Smooth muscle cell (in vitro differentiated cells): ENCODE measurements around the gene DAAM1. TPM values are rescaled to one million over a fixed set of nuclear protein-coding genes. Genes with fewer than 3 reads are reported as not detected.
A peak's percentile ranks its signal among the peaks of the same experiment; 100 is the strongest.

Source experiments
- DNase-seq: peaks from one replicate; lab custom pipeline; 2025; ENCODE audit not compliant: unreplicated experiment; lab: John Stamatoyannopoulos, UW
- H2AFZ ChIP-seq: fragments of 200-600 bp; sonication (generic); 2 replicates; pipeline ENCODE4 v1.6.0; 2016; ENCODE audit warnings: antibody characterized with exemption, low read depth, mild to moderate bottlenecking
- H3F3A ChIP-seq: fragments of 200-600 bp; sonication (generic); 2 replicates; pipeline ENCODE4 v1.6.0; 2017; ENCODE audit warnings: antibody characterized with exemption, low read depth
- H3K27ac ChIP-seq: fragments of 200-600 bp; sonication (generic); 2 replicates; pipeline ENCODE4 v1.5.1; 2016; ENCODE audit warnings: low read depth, mild to moderate bottlenecking
- H3K27me3 ChIP-seq: fragments of 200-600 bp; sonication (generic); 2 replicates; pipeline ENCODE4 v1.6.1; 2016; ENCODE audit warnings: low read depth, mild to moderate bottlenecking
- H3K36me3 ChIP-seq: fragments of 200-600 bp; sonication (generic); 2 replicates; pipeline ENCODE4 v1.5.1; 2016; ENCODE audit warnings: low read depth
- H3K4me1 ChIP-seq: fragments of 200-600 bp; sonication (generic); 2 replicates; pipeline ENCODE4 v1.5.1; 2016; ENCODE audit warnings: low read depth
- H3K4me2 ChIP-seq: fragments of 200-600 bp; sonication (generic); 2 replicates; pipeline ENCODE4 v1.6.0; 2016; ENCODE audit warnings: mild to moderate bottlenecking
- H3K4me3 ChIP-seq: fragments of 200-600 bp; sonication (generic); 2 replicates; pipeline ENCODE4 v1.5.1; 2016; ENCODE audit warnings: mild to moderate bottlenecking
- H3K79me2 ChIP-seq: fragments of 200-600 bp; sonication (generic); 2 replicates; pipeline ENCODE4 v1.6.0; 2016; ENCODE audit warnings: low read depth, mild to moderate bottlenecking
- H3K9ac ChIP-seq: fragments of 200-600 bp; sonication (generic); 2 replicates; pipeline ENCODE4 v1.6.0; 2016; ENCODE audit warnings: low read depth
- H3K9me3 ChIP-seq: fragments of 200-600 bp; sonication (generic); replicated peaks from 2 replicates; pipeline ENCODE4 v1.5.1; 2016; ENCODE audit warnings: low read depth
- H4K20me1 ChIP-seq: fragments of 200-600 bp; sonication (generic); 2 replicates; pipeline ENCODE4 v1.6.0; 2016; ENCODE audit warnings: low read depth
- CTCF ChIP-seq: fragments of 200-600 bp; sonication (generic); IDR thresholded peaks from 2 replicates; pipeline ENCODE4 v1.5.1; 2017; ENCODE audit warnings: borderline replicate concordance, mild to moderate bottlenecking, antibody characterized with exemption; ENCODE audit not compliant: insufficient read depth, poor library complexity, severe bottlenecking
- WGBS: methylation state at CpG from one replicate; pipeline ENCODE4 v1.1.7; 2016; ENCODE audit warnings: low lambda C conversion rate; 5-methylcytosine and 5-hydroxymethylcytosine counted together
- polyA plus RNA-seq: library from polyadenylated mRNA; unstranded; fragments of >200 nt; fragmentation: Nextera tagmentation; extraction: Ambion mirVana; gene quantifications from 2 replicates; pipeline ENCODE4 v1.2.1, GENCODE V29; 2016
- total RNA-seq: library from RNA; depleted of rRNA; stranded (reverse); fragments of >200 nt; gene quantifications from 2 replicates; pipeline ENCODE4 v1.2.3, GENCODE V29; 2014

DAAM1 gene
- total and polyA plus RNA-seq, 2 experiments from 2014 or later: 10.9 to 46.4 TPM

DNA sequence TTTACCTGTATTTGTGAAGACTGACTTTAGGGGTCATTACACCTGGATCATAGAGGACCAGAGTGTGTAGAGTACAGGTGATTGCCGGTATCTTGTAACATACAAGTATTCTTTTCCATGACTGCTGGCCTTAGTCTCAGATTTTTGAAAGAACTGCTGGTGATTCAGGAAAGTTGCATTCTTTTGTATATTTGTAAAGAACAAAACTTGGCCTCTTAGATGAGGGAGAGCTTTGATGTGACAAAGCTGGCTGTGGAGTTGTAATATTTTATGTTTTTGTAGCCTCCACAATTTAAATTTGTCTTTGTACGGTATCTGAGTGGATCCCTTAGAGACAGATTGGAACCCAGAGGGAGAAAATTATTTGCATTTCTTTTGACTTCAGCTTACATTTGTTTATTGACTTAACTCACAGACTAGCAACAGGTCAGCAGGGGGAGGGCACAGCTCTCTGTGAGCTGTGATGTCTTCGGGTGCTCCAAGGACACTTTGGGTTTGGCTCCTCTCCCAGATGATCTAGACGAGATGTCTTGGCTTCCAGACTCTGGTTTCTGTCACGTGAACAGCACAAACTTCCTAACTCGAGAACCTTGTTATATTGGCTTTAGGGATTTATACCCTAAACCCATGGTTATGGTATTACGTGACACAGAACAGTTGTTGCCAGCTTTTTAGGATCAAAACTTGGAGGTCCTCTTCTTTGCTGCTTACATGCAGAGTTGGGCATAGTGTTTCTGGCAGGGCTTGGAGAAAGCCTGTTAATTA, 65.9 kb downstream of the DAAM1 start:
- H3K4me2 ChIP-seq: peak overlapping the region; percentile 73
- no peaks in the 10 kb centered on the region for H3K27me3 ChIP-seq
- no peak for DNase-seq
- H3F3A ChIP-seq: peaks cover 16% of the 10 kb centered on the region
- H3K4me3 ChIP-seq: no peak overlapping the region
- peak overlapping the region; percentile 64 for H3K27ac ChIP-seq
- WGBS: 19% methylated on average over 7 of the region's 7 CpGs
- TF ChIP-seq CTCF: no peak
- no peaks in the 10 kb centered on the region for H3K9me3 ChIP-seq
- peaks cover 68% of the 10 kb centered on the region for H4K20me1 ChIP-seq
- peaks cover 52% of the 10 kb centered on the region for H3K79me2 ChIP-seq
- no peaks in the 10 kb centered on the region for H3K36me3 ChIP-seq
- no peak overlapping the region for H2AFZ ChIP-seq
- peaks cover 36% of the 10 kb centered on the region for H3K4me1 ChIP-seq
- H3K9ac ChIP-seq: peak overlapping the region; percentile 6

DNA sequence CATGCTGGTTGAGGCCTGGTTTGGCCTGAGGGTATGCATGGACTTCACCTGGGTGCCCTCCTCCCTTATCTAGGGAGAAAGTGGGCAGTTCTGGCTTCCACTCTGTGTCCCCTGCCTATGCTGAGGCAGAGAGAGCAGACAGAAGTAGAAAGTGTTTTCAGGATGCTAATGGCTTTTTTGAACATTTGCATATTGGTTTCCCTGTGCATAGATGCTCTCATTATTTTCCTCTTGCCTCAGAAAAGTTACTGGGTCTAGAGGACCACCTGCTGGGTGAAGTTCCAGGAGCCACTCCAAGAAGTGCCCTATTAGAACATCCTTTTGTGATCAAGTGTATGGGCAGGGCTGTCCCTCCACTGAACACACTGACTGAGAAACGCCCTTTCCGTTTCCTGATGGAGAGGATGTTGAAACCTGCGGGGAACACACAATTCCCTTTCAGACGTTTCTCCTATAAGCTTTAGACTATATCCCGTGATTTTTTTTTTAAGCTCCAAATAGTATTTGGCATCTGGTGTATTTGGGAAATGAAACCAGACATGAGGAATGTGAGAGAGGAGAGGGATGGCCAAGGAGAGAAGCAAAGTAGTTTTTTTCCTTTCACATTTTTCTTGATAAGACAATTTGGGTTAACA, 66.6 kb downstream of the DAAM1 start:
- Histone ChIP-seq H4K20me1 (peaks cover 68% of the 10 kb centered on the region), H3K4me3 (no peak overlapping the region), H3K36me3 (no peaks in the 10 kb centered on the region), H3K79me2 (peaks cover 48% of the 10 kb centered on the region), H3K9ac (peak overlapping the region; percentile 6), H3K27ac (peak overlapping the region; percentile 64), H3F3A (peaks cover 16% of the 10 kb centered on the region), H3K4me1 (peaks cover 36% of the 10 kb centered on the region), H2AFZ (no peak overlapping the region), H3K27me3 (no peaks in the 10 kb centered on the region), H3K4me2 (peak overlapping the region; percentile 73), H3K9me3 (no peaks in the 10 kb centered on the region)
- DNase-seq: no peak
- WGBS: 72% methylated on average over 5 of the region's 5 CpGs
- no peak for TF ChIP-seq CTCF

- H3K4me1 ChIP-seq: peaks cover 34% of the 10 kb centered on the region
- no peaks in the 10 kb centered on the region for H3K36me3 ChIP-seq
- no peaks in the 10 kb centered on the region for H3K9me3 ChIP-seq
- peaks cover 48% of the 10 kb centered on the region for H3K79me2 ChIP-seq
- H2AFZ ChIP-seq: no peak overlapping the region
- H4K20me1 ChIP-seq: peaks cover 55% of the 10 kb centered on the region
- peaks cover 16% of the 10 kb centered on the region for H3F3A ChIP-seq
- DNase-seq: no peak
- TF ChIP-seq CTCF: no peak
- H3K27me3 ChIP-seq: no peaks in the 10 kb centered on the region
- H3K4me3 ChIP-seq: no peak overlapping the region
- H3K4me2 ChIP-seq: no peak overlapping the region
- H3K27ac ChIP-seq: no peak overlapping the region
- no peak overlapping the region for H3K9ac ChIP-seq
- 65% methylated on average over 1 of the region's 1 CpG for WGBS
Measured at GRCh38 chr14:59256331-59256730, 67.9 kb downstream of the DAAM1 start.

DNA sequence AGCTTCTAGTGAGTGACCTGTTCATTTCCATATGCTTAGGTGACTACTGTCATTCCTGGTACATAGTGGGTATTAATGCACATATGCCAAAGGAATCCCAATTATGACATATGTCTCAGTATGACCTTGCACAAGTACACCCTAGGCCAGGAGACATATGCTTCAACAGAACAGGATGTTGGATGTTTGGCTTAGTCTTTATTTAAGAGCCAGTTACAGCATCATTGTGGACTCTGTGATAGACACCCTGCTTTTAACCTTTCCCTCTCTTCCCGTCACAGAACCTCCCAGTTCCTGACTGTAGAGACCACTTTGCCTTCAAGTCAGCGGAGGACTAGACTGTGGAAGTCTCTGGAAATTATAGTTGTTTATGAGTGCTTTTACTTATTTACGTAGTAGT, 72.9 kb downstream of the DAAM1 start:
- Histone ChIP-seq H3F3A (peaks cover 6% of the 10 kb centered on the region), H3K9me3 (no peaks in the 10 kb centered on the region), H3K27ac (no peak overlapping the region), H2AFZ (no peak overlapping the region), H3K36me3 (no peaks in the 10 kb centered on the region), H3K4me1 (no peaks in the 10 kb centered on the region), H3K27me3 (no peaks in the 10 kb centered on the region), H3K4me3 (no peak overlapping the region), H4K20me1 (peaks cover 17% of the 10 kb centered on the region), H3K9ac (no peak overlapping the region), H3K4me2 (no peak overlapping the region), H3K79me2 (peaks cover 46% of the 10 kb centered on the region)
- WGBS: 84% methylated on average over 3 of the region's 3 CpGs
- DNase-seq: no peak
- no peak for TF ChIP-seq CTCF
